NCI-H526 treated with DMSO at 0.1 percent for 48 hours (cell line): Measurements from ENCODE around the gene BRCA1.
A peak's percentile ranks its signal among the peaks of the same experiment; 100 is the strongest.
"Not testable (repeated sequence)": the region's sequence is repeated elsewhere in the genome, so short reads cannot be mapped to it uniquely, and the experiment has no call there.

ENCODE experiments used
- DNase-seq: peaks from one replicate; lab custom pipeline; 2025; lab: John Stamatoyannopoulos, UW

Gene BRCA1

GRCh38 chr17:43125133-43125966 is at the start of gene BRCA1:
BRCA1 (minus strand) TSS chr17:43125364; CDS start chr17:43124096, 1,268 bp downstream.
- peak; percentile 97 for DNase-seq

GRCh38 chr17:43171586-43172487 is 46.7 kb upstream of the BRCA1 start:
- peak; percentile 10 for DNase-seq

- peak; percentile 94 for DNase-seq
Observed at GRCh38 chr17:43170766-43171585, 45.8 kb upstream of the BRCA1 start, which contains the start of gene NBR1. NBR1 (plus strand) TSS chr17:43171214; CDS start chr17:43175800, 4,586 bp downstream.

GRCh38 chr17:43170140-43170765 is 45.1 kb upstream of the BRCA1 start:
- DNase-seq: peak; percentile 95

GRCh38 chr17:43169561-43170139 is 44.5 kb upstream of the BRCA1 start:
- DNase-seq: no peak

- DNase-seq: not testable (repeated sequence)
Observed at GRCh38 chr17:43165971-43166370, 40.8 kb upstream of the BRCA1 start.

- DNase-seq: not testable (repeated sequence)
Observed at GRCh38 chr17:43159957-43160356, 34.8 kb upstream of the BRCA1 start.

- not testable (repeated sequence) for DNase-seq
Observed at GRCh38 chr17:43159232-43159631, 34.1 kb upstream of the BRCA1 start.

- no peak for DNase-seq
Observed at GRCh38 chr17:43155666-43156065, 30.5 kb upstream of the BRCA1 start.

- not testable (repeated sequence) for DNase-seq
Observed at GRCh38 chr17:43153197-43153835, 28.2 kb upstream of the BRCA1 start.

- DNase-seq: no peak
Observed at GRCh38 chr17:43151880-43152456, 26.8 kb upstream of the BRCA1 start.

GRCh38 chr17:43146649-43147048 is 21.5 kb upstream of the BRCA1 start:
- no peak for DNase-seq

GRCh38 chr17:43143201-43143600 is 18.0 kb upstream of the BRCA1 start:
- no peak for DNase-seq

- DNase-seq: no peak
Observed at GRCh38 chr17:43142153-43142552, 17.0 kb upstream of the BRCA1 start.

- no peak for DNase-seq
Observed at GRCh38 chr17:43140396-43141332, 15.5 kb upstream of the BRCA1 start.

- DNase-seq: not testable (repeated sequence)
Observed at GRCh38 chr17:43138531-43138930, 13.4 kb upstream of the BRCA1 start.

GRCh38 chr17:43136574-43136973 is 11.4 kb upstream of the BRCA1 start:
- peak; percentile 4 for DNase-seq

GRCh38 chr17:43135454-43135819 is 10.3 kb upstream of the BRCA1 start:
- DNase-seq: no peak
